Stimulated activated CD4-positive, alpha-beta T cell treated with anti-CD3 and anti-CD28 coated beads, TNF-alpha, amount 100 ng/mL, for 4 hours (primary cell): ENCODE data around the gene OLIG2.

Experiments used
- DNase-seq, 3 experiments: peaks; one replicate each; pipeline ENCODE4 v3.0.0-alpha.2; 2020; ENCODE audit warnings: low read depth in 3 of 3

OLIG2 gene

GRCh38 chr21:33019885-33020557, 5.7 kb upstream of the OLIG2 start:
- no peak for DNase-seq

- no peak for DNase-seq
Measured at GRCh38 chr21:33020558-33021100, 5.1 kb upstream of the OLIG2 start.

- no peak for DNase-seq
Measured at GRCh38 chr21:33021150-33021549, 4.6 kb upstream of the OLIG2 start.

- DNase-seq = no peak
Measured at GRCh38 chr21:33021667-33022066, 4.1 kb upstream of the OLIG2 start.

- no peak for DNase-seq
Measured at GRCh38 chr21:33022489-33022827, 3.3 kb upstream of the OLIG2 start.

GRCh38 chr21:33022828-33023573, 2.7 kb upstream of the OLIG2 start:
- DNase-seq = no peak

- no peak for DNase-seq
Measured at GRCh38 chr21:33023574-33024200, 2.0 kb upstream of the OLIG2 start.

- no peak for DNase-seq
Measured at GRCh38 chr21:33024201-33025103, 1.3 kb upstream of the OLIG2 start.

- DNase-seq = no peak
Measured at GRCh38 chr21:33025106-33025488, 638 bp upstream of the OLIG2 start.

GRCh38 chr21:33026443-33026858, 716 bp downstream of the OLIG2 start:
- DNase-seq = no peak

- no peak for DNase-seq
Measured at GRCh38 chr21:33026878-33027400, 1.2 kb downstream of the OLIG2 start.

GRCh38 chr21:33027401-33028286, 1.9 kb downstream of the OLIG2 start:
- no peak for DNase-seq

- no peak for DNase-seq
Measured at GRCh38 chr21:33028287-33028670, 2.5 kb downstream of the OLIG2 start.

- DNase-seq = peak in 2 of 3 experiments; percentile 11 to 18
Measured at GRCh38 chr21:33028773-33029384, 3.1 kb downstream of the OLIG2 start.

- no peak for DNase-seq
Measured at GRCh38 chr21:33029385-33029921, 3.7 kb downstream of the OLIG2 start.

GRCh38 chr21:33029975-33030461, 4.3 kb downstream of the OLIG2 start:
- no peak for DNase-seq

GRCh38 chr21:33030633-33031032, 4.9 kb downstream of the OLIG2 start:
- no peak for DNase-seq

GRCh38 chr21:33031152-33031911, 5.6 kb downstream of the OLIG2 start:
- no peak for DNase-seq
